Measurements from ENCODE around the gene B4GALT6.

DNA sequence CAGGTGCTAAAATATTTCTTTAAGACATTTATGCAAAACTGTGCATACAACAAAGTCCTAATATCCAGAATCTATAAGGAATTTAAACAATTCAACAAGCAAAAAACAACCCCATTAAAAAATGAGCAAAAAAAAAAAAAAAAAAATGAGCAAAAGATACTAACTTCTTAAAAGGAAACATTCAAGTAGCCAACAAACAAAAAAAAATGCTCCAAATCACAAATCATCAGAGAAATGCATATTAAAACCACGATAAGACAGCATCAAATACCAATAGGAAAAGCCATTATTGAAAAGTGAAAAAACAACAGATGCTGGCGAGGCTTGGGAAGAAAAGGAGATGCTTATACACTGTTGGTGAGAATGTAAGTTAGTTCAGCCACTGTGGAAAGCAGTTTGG is 34.9 kb downstream of the B4GALT6 start:
- TF ChIP-seq, protein P1, sequence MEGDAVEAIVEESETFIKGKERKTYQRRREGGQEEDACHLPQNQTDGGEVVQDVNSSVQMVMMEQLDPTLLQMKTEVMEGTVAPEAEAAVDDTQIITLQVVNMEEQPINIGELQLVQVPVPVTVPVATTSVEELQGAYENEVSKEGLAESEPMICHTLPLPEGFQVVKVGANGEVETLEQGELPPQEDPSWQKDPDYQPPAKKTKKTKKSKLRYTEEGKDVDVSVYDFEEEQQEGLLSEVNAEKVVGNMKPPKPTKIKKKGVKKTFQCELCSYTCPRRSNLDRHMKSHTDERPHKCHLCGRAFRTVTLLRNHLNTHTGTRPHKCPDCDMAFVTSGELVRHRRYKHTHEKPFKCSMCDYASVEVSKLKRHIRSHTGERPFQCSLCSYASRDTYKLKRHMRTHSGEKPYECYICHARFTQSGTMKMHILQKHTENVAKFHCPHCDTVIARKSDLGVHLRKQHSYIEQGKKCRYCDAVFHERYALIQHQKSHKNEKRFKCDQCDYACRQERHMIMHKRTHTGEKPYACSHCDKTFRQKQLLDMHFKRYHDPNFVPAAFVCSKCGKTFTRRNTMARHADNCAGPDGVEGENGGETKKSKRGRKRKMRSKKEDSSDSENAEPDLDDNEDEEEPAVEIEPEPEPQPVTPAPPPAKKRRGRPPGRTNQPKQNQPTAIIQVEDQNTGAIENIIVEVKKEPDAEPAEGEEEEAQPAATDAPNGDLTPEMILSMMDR (optimal IDR thresholded peaks at IDR 0.05 in 1 of 3, IDR thresholded peaks at IDR 0.05 in 1 of 3, conservative IDR thresholded peaks at IDR 0.05 in 1 of 3; ENCODE audit: extremely low read depth in 1 of 3, insufficient read depth in 2 of 3, low read length in 3 of 3) = no peak
- TF ChIP-seq EZH2 (IDR thresholded peaks at IDR 0.05; ENCODE audit: low read length) = no peak

All from keratinocyte (primary cell).